ENCODE results near the gene DNAJB1.
"Not testable (repeated sequence)": the region's sequence is repeated elsewhere in the genome, so short reads cannot be mapped to it uniquely, and the experiment has no call there.

Gene DNAJB1

DNA sequence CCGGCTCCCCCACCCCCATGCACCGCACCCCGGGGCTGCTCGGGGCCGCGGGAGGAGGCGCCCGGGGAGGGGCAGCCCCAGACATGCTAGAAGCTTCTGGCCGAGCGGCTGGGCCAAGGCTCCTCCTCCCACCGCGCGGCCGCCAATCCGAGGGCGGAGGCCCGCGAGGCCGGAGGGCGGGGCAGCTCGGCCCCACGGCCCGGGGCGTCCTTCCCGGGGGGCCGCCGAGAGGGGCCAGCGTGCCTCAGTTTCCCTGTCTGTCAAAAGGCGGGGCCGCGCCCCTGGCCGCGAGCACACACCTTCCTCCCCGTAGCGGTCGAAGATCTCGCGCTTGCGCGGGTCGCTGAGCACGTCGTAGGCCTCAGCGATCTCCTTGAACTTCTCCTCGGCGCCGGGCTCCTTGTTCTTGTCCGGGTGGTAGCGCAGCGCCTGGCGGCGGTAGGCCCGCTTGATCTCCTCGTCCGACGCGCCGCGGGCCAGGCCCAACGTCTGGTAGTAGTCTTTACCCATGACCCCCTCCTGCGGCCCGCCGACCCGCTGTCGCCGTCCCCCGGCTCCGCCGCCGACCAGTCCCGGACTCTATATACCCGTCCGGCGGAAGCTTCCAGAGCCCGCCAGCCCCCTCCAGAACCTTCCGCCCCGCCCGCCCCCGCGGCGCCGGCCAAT, at the start of gene DNAJB1:
TSS of gene DNAJB1 (minus strand) at position 558 of the 666 bp plus-strand sequence. CDS start at position 510, 48 bp downstream.
- DNase-seq (ENCODE audit: extremely low read depth in 1 of 2, low read depth in 1 of 2): peak in 1 of 2 donors; percentile 56

GRCh38 chr19:14567079-14567478, 48.9 kb upstream of the DNAJB1 start:
- DNase-seq (ENCODE audit: extremely low read depth in 1 of 2, low read depth in 1 of 2): no peak

DNA sequence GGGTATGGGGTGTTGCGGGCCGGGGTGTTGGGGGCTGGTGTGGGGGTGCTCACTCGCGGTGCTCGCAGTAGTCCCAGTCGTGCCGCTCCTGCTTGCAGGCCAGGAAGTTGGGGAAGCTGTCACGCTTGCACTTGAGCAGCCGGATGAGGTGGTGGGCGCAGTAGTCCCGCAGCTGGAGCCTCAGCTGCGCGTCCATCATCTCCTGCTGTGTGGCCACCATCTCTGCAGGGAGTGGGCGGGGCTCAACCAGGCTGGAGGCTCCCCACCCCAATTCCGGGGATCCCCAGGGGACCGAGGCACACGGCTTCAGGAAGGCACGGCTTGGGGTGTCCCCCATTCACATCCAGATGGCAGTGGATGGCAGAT, 48.5 kb upstream of the DNAJB1 start:
- no peak for DNase-seq (ENCODE audit: extremely low read depth in 1 of 2, low read depth in 1 of 2)

- no peak for DNase-seq (ENCODE audit: extremely low read depth in 1 of 2, low read depth in 1 of 2)
Observed at GRCh38 chr19:14565765-14566711, 47.8 kb upstream of the DNAJB1 start.

GRCh38 chr19:14565298-14565679, 47.1 kb upstream of the DNAJB1 start:
- DNase-seq (ENCODE audit: extremely low read depth in 1 of 2, low read depth in 1 of 2): no peak

- not testable (repeated sequence) for DNase-seq (ENCODE audit: extremely low read depth in 1 of 2, low read depth in 1 of 2)
Observed at GRCh38 chr19:14564652-14565297, 46.6 kb upstream of the DNAJB1 start.

GRCh38 chr19:14563989-14564651, 45.9 kb upstream of the DNAJB1 start:
- DNase-seq (ENCODE audit: extremely low read depth in 1 of 2, low read depth in 1 of 2): peak; percentile 47 to 81

DNA sequence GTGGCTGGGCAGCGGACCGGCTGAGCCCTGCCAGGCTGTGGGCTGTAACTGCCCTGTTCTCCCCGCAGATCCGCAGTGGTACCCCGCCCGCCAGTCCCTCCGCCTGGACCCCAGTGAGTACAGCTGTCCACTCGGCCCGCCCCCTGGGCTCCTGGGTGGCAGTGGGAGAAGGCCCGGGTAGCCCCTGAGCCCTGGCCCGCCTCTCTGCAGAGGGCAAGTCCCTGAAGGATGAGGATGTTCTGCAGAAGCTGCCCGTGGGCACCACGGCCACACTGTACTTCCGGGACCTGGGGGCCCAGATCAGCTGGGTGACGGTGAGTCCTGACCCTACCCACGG, 45.4 kb upstream of the DNAJB1 start:
- no peak for DNase-seq (ENCODE audit: extremely low read depth in 1 of 2, low read depth in 1 of 2)

DNA sequence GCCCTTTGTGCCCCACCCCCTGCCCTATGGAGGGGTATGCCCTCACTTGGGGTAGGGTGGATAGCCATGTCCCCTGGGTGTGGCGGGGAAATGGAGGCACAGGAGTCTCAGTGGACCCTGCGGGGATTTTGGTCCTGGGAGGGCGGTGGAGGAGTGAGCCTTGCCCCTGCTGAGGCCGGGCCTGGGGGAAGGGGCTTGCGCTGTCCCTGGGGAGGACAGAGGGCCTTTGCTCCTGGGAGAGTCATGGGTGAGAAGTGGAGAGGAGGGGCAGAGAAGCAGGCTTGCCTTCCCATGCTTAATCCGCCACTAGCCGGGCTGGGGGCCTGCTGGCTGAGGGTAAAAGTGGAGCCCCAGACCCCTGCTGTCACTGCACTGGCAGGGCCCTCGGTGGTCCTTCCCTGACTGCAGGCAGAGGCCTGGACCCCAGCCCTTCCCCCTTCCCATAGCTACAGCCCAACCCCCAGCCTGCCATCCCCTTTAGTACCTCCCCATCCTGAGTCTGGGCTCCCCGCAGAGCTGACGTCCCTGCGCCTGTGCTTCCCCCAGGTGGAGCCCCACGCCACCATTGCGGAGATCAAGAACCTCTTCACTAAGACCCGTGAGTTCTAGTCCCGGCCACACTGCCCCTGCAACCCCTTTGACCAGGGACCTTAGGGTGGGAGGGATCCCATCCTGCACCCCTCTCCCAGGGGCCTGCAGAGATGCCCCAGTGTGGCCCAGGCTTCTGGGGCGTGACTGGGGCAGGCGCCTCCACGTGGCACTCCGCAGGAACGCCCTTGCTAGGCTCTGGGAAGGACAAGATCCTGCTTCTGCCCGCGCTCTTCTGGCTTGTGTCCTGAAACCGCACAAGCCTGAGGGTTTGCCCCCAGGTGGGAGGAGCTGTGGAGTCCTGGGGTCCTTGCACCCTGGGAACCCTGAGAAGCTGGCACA, 44.7 kb upstream of the DNAJB1 start:
- no peak for DNase-seq (ENCODE audit: extremely low read depth in 1 of 2, low read depth in 1 of 2)

- DNase-seq (ENCODE audit: extremely low read depth in 1 of 2, low read depth in 1 of 2): no peak
Observed at GRCh38 chr19:14561847-14562351, 43.7 kb upstream of the DNAJB1 start.

DNA sequence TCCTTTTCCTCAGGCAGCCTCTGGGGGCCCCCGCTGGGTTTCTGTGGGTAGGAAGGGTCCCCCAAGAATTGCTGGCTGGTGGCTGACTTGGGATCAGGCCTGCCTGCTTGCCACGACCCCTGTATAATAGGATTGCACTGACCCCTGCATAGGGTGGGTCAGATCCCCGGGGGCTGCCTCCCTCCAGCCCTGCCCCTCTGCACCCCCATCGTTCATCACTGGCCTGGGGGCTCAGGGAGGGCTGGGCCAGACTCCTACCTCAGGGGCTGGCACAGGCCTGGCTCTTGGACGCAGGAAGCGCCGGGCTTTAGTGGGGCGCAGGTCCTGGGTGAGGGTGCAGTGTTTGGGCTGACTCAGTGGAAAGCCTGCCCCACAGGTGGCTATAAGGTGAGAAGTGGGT, 43.1 kb upstream of the DNAJB1 start:
- no peak for DNase-seq (ENCODE audit: extremely low read depth in 1 of 2, low read depth in 1 of 2)

- DNase-seq (ENCODE audit: extremely low read depth in 1 of 2, low read depth in 1 of 2): no peak
Observed at GRCh38 chr19:14560776-14561108, 42.5 kb upstream of the DNAJB1 start.

GRCh38 chr19:14559916-14560775, 41.9 kb upstream of the DNAJB1 start:
- DNase-seq (ENCODE audit: extremely low read depth in 1 of 2, low read depth in 1 of 2): no peak

DNA sequence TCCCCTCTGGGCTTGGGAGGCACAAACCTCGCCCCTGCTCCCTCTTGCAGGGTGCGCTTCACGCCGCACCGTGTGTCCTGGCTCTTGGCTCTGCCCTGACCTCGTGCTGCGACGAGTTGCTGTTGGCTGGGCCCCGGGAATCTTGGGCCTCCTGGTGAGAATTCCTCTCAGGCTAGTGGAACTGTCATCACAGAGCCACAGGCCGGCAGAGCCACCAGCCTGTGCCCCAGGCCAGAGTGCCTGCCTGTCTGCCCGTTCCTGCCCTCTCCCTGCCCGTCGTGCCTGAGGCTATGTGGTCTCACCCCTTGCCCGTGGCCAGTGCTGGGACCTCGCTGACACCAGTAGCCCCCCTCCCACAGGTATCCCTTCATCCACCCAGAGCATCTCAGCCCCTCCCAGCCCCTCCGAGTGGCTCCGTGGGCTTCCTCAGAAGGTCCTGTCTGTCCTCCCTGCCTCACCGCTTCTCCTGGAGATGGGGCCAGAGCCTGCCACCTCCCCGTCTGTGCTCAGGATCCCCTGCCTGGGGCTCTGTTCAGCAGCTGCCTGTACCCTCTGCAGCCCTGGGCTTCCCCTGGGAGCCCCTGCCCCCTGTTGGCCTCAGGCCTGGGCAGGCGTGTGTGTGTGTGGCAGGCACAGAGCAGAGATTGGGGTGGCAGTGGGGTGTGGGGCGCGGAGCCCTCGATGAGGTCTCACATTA, 40.3 kb upstream of the DNAJB1 start:
- no peak for DNase-seq (ENCODE audit: extremely low read depth in 1 of 2, low read depth in 1 of 2)

DNA sequence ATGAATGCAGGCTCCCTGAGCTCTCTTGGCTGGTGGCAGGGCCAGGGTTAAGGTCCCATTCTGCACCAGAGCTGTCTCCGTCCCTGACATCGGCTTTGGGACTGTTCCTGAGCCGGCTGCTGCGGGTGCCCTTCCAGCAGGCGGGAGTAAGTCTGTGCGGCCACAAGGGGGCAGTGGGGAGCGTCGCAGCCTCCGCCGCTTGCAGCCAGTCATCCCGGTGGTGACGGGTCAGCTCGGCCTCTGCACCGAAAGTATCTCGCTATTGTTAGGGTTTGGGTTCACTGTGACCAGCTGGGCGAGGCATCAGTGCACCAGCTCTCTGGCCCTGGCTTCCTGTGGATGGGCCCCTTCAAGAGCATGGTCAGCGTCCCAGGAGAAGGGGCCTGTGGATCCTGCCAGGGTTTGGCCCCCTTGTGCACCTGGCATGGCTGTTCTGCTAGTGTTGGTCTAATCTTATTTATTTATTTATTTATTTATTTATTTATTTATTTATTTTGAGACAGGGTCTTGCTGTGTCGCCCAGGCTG, 38.5 kb upstream of the DNAJB1 start:
- peak; percentile 50 to 64 for DNase-seq (ENCODE audit: extremely low read depth in 1 of 2, low read depth in 1 of 2)

GRCh38 chr19:14555918-14556661, 37.9 kb upstream of the DNAJB1 start:
- no peak for DNase-seq (ENCODE audit: extremely low read depth in 1 of 2, low read depth in 1 of 2)

DNA sequence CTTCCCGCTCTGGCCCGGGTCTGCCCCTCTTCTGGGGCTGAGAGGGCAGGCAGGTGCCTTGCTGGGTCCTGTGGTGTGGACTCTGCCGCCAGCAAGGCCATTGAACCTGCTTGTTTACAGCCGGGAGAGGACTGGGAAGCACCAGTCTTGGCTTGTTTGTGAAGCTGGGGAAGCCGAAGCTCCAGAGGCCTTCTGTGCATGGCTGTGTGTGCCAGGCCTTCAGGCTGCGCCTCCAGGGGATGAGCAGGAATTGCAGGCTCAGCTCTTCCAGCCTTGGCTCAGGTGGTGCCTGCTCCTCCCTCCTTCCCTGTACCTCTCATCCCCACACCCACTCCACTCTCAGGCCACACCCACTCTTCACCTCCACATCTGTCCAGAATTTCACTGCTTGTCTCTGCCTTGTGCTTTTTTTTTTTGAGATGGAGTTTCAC, 36.2 kb upstream of the DNAJB1 start:
- no peak for DNase-seq (ENCODE audit: extremely low read depth in 1 of 2, low read depth in 1 of 2)

DNA sequence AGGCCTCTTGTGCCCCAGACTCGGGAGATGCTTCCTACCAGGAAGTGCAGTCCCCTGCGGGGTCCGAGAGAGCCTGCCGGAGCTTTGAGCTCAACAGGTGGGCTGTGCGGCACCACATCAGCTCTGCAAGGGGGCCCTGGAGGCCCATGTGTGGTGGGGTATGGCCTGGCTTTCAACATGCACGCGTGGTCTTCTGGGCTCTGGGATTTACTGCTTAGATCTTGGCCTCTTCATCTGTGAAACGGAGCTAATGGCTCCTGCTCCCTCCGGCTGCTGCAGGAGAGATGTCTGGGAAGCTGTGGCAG, 35.7 kb upstream of the DNAJB1 start:
- DNase-seq (ENCODE audit: extremely low read depth in 1 of 2, low read depth in 1 of 2): no peak

Measured in stimulated activated CD8-positive, alpha-beta memory T cell treated with anti-CD3 and anti-CD28 coated beads, Interleukin-7, amount 100 ng/mL, for 48 hours (primary cell).